GM12891 (cell line): ENCODE results near the gene MILR1.

ENCODE experiments used
- DNase-seq: peaks from one replicate; pipeline ENCODE4 v3.0.0; 2011; ENCODE audit warnings: low spot score; ENCODE audit not compliant: insufficient read length
- FAIRE-seq: peaks from 2 replicates; lab custom pipeline; 2011; peaks lifted over from hg19 to GRCh38; lab: Jason Lieb, UNC
- PAX5 ChIP-seq: IDR thresholded peaks from 2 replicates; pipeline ENCODE4 v1.6.1; 2011; ENCODE audit warnings: low read length, moderate library complexity, mild to moderate bottlenecking; ENCODE audit not compliant: insufficient read depth, severe bottlenecking
- POLR2A ChIP-seq: IDR thresholded peaks from 2 replicates; pipeline ENCODE4 v1.6.1; 2011; ENCODE audit warnings: low read depth, low read length, control low read depth
- POLR2AphosphoS5 ChIP-seq: IDR thresholded peaks from 2 replicates; pipeline ENCODE4 v1.6.1; 2011; ENCODE audit warnings: low read depth, low read length, control low read depth
- POU2F2 ChIP-seq: IDR thresholded peaks from 2 replicates; pipeline ENCODE4 v1.6.1; 2011; ENCODE audit warnings: low read depth, mild to moderate bottlenecking, control low read depth, low read length, moderate library complexity
- SPI1 ChIP-seq: IDR thresholded peaks from 2 replicates; pipeline ENCODE4 v1.6.1; 2011; ENCODE audit warnings: low read depth, low read length, control low read depth
- TAF1 ChIP-seq: IDR thresholded peaks from 2 replicates; pipeline ENCODE4 v1.6.1; 2011; ENCODE audit warnings: low read depth, low read length, control low read depth

MILR1 gene

GRCh38 chr17:64500862-64501765 is 52.2 kb downstream of the MILR1 start:
- TF ChIP-seq POU2F2 (no peak), POLR2A (peak; percentile 20; the same call in 1 of the 2 replicates), PAX5 (no peak), SPI1 (no peak), POLR2AphosphoS5 (peak; percentile 39), TAF1 (no peak)
- DNase-seq (no peak), FAIRE-seq (no peak)

- no peak for TF ChIP-seq TAF1
- no peak for TF ChIP-seq POU2F2
- TF ChIP-seq POLR2A: no peak
- no peak for TF ChIP-seq PAX5
- TF ChIP-seq POLR2AphosphoS5: no peak
- TF ChIP-seq SPI1: no peak
- no peak for FAIRE-seq
Observed at GRCh38 chr17:64502021-64502420, 53.1 kb downstream of the MILR1 start.

GRCh38 chr17:64502809-64503208 is 53.9 kb downstream of the MILR1 start:
- TF ChIP-seq TAF1: no peak
- TF ChIP-seq PAX5: no peak
- no peak for TF ChIP-seq SPI1
- TF ChIP-seq POLR2AphosphoS5: no peak; the same call in 1 of the 2 replicates
- no peak for TF ChIP-seq POLR2A
- TF ChIP-seq POU2F2: no peak
- DNase-seq (no peak), FAIRE-seq (no peak)

More at GRCh38 chr17:64502021-64502420, 53.1 kb downstream of the MILR1 start:
- DNase-seq: no peak

- DNase-seq (no peak), FAIRE-seq (no peak)
- TF ChIP-seq POU2F2 (no peak), PAX5 (no peak), POLR2AphosphoS5 (no peak)
Observed at GRCh38 chr17:64503341-64503740, 54.4 kb downstream of the MILR1 start.

- TF ChIP-seq POLR2AphosphoS5: 0 out of 2 replicates have a peak, but pooled peaks have one; percentile 2
- TF ChIP-seq SPI1: no peak
- DNase-seq (no peak), FAIRE-seq (no peak)
Observed at GRCh38 chr17:64503821-64504768, 55.2 kb downstream of the MILR1 start.

GRCh38 chr17:64504769-64505339 is 55.9 kb downstream of the MILR1 start:
- no peak for DNase-seq
- TF ChIP-seq TAF1 (no peak), POLR2AphosphoS5 (no peak), POLR2A (no peak), SPI1 (no peak), PAX5 (no peak), POU2F2 (no peak)
- FAIRE-seq: no peak

GRCh38 chr17:64505340-64506200 is 56.7 kb downstream of the MILR1 start:
- TF ChIP-seq POLR2A: no peak
- no peak; the same call in none of the 2 replicates for TF ChIP-seq POLR2AphosphoS5
- TF ChIP-seq PAX5: no peak
- 0 out of 2 replicates have a peak, but pooled peaks have one; percentile 23 for TF ChIP-seq POU2F2
- peak; percentile 85 for TF ChIP-seq TAF1
- TF ChIP-seq SPI1: peak; percentile 38; the same call in 1 of the 2 replicates
- DNase-seq (peak; percentile 62), FAIRE-seq (peak; percentile 28)

- TF ChIP-seq SPI1 (no peak), POLR2A (peak; percentile 100), TAF1 (peak; percentile 99), POLR2AphosphoS5 (peak; percentile 99), POU2F2 (peak; percentile 94), PAX5 (peak; percentile 11)
- DNase-seq (peak; percentile 83), FAIRE-seq (no peak)
Observed at GRCh38 chr17:64506201-64506575, 57.3 kb downstream of the MILR1 start, which contains the start of gene DDX5. DDX5 (minus strand) TSS chr17:64506289; CDS start chr17:64506119, 170 bp downstream.
